ENCODE measurements around the gene HMG20B.

Gene HMG20B

DNA sequence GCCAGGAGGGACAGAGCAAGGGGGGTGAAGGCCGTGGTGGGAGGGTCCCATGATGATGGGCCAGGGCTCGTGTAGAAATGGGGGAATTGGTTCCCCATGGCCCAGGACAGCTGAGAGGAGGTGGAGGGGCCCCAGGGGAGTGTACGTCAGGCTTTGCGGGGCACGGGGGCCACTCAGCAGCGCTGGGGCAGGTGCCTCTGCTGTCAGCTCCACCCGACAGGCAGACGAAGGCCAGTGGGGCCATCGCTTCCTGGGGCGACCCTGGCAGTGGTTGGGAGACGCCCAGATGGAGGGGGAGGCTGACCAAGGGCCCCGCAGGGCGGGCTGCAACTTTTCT lies 35.7 kb upstream of the HMG20B start:
- DNase-seq (ENCODE audit: low spot score): no peak

GRCh38 chr19:3537438-3538240 lies 35.1 kb upstream of the HMG20B start:
- DNase-seq (ENCODE audit: low spot score): no peak

GRCh38 chr19:3538258-3538929 lies 34.4 kb upstream of the HMG20B start:
- no peak for DNase-seq (ENCODE audit: low spot score)

DNA sequence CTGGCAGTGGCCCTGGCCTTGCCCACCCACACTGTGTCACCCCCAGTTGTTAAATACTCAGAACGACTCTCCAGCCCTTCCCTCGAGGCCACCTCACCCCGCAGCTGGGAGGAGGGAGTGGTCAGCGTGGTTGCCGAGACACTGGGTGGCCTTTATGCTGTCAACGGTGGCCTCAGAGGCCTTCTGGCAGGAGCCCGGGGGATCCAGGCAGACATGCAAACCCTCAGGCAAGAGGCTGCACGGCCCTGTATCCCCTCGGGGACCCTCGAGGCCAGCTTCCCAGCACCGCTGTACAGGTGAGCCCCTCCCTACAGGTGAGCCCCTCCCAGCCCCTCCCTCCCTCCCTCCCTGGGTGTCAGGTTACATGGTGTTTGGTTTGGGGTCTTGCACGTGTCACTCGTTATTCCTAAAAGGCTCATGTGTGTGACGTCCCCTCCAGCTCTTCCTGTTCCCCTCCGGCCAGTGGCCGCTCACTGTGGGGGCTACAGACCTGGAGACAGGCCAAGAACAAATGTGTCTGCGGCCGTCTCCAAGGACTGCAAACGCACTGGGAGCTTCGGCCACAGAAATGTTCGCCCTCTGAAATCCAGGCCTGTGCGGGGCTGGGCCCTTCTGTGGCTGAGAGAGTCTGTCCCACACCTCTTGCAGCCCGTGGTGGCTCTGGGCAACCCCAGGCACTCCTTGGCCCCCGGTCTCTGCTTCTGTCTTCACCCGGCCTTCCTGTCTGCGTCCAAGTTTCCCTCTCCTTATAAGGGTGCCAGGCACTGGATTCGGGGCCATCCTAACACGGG lies 33.6 kb upstream of the HMG20B start, which contains the start of gene TEKTIP1:
TSS of gene TEKTIP1 (plus strand) at position 210 of the 791 bp plus-strand sequence. CDS start at position 214, 4 bp downstream.
- DNase-seq (ENCODE audit: low spot score): no peak

DNA sequence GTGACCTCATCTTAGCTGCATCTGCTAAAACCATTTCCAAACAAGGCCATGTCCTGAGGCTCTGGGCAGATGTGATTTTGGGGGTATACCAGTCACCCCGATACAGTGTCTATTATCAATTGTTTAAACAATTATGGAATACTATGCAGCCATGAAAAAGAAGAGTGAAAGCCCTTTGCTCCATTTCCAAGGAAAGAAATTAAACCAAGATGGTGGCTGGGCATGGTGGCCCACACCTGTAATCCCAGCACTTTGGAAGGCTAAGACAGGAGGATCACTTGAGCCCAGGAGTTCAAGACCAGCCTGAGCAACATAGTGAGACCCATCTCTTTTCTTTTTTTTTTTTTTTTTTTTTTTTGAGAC lies 33.0 kb upstream of the HMG20B start:
- DNase-seq (ENCODE audit: low spot score): no peak

DNA sequence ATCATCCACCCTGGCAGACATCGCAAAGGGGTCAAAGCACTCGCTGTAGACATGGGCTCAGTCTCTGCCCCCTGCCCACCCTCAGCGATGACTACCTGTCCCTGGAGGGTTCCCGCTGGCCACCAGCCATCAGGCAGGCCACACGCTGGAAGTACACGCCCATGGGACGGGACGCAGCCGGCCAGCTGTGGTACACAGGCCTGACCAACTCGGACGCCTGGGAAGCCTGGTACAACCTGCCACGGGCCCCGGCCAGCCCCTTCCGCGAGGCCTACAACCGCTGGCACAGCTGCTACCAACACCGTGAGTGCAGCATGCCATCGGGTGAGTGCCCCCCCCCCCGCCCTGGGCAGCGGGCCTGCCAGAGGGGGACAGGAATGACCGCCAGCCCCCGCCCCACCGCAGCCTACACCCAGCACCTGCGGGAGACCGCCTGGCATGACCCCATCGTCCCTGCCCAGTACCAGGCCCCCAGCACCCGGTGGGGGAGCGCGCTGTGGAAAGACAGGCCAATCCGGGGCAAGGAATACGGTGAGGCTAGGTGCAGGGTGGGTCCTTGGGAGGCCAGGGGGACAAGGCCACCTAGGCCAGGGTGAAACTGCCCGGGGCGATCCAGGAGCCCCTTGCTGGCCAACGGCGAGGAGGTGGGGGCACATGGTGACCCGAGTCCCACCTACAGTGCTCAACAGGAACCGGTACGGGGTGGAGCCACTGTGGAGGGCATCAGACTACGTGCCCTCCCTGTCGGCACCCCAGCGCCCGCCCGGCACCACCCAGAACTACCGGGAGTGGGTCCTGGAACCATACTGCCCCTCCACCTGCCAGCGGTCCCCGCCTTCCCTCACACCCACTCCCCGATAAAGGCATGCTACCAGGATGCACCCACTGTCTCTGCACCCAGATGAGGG lies 29.3 kb upstream of the HMG20B start:
- DNase-seq (ENCODE audit: low spot score): no peak

GRCh38 chr19:3544058-3544376 lies 28.7 kb upstream of the HMG20B start:
- no peak for DNase-seq (ENCODE audit: low spot score)

GRCh38 chr19:3544742-3545668 lies 27.7 kb upstream of the HMG20B start:
- DNase-seq (ENCODE audit: low spot score): peak; percentile 92

- DNase-seq (ENCODE audit: low spot score): no peak
These were observed 27.1 kb upstream of the HMG20B start for GRCh38 chr19:3545669-3546034.

DNA sequence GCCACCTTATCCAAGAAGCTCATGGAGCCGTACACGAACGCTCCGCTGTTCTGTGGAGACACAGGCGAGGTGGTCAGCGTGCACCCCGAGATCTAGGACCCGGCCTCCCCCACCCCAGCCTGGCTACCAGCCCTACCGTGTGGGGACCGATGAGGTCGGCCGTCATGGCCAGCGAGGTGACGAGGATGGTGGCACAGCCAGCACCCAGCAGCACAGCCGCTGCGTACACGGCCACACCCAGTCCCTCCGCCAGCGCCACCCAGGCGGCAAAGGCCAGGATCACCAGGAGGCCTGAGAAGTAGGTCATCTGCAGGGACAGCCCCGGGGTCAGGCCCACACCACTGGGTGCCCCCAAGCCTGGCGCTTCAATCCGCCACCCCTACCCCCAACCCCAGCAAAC lies 26.6 kb upstream of the HMG20B start:
- DNase-seq (ENCODE audit: low spot score): no peak

GRCh38 chr19:3547301-3547731 lies 25.4 kb upstream of the HMG20B start:
- peak; percentile 78 for DNase-seq (ENCODE audit: low spot score)

GRCh38 chr19:3547767-3548282 lies 24.9 kb upstream of the HMG20B start:
- no peak for DNase-seq (ENCODE audit: low spot score)

DNA sequence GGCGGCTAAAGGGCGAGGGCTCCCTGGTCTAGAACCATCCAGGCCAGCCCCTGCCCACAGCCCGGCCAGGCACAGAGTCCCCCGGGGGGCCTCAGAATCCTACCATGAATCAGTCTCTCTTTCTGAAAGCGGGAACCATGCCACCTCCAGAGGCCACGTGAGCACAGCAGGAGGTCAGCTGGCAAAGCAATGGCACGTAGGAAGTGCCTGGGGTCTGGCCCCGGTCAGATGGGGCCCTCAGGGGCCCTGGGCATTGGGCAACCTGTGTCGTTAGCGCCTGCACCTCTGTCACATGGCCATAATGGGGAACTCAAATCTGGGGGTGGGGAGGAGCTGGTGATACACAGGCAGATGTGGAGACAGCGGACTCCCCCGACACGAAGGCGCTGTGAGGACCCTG lies 24.1 kb upstream of the HMG20B start:
- no peak for DNase-seq (ENCODE audit: low spot score)

- DNase-seq (ENCODE audit: low spot score): no peak
These were observed 22.9 kb upstream of the HMG20B start for GRCh38 chr19:3549816-3550215.

GRCh38 chr19:3550947-3551791 lies 21.6 kb upstream of the HMG20B start:
- no peak for DNase-seq (ENCODE audit: low spot score)

- no peak for DNase-seq (ENCODE audit: low spot score)
These were observed 21.0 kb upstream of the HMG20B start for GRCh38 chr19:3551792-3552095.

DNA sequence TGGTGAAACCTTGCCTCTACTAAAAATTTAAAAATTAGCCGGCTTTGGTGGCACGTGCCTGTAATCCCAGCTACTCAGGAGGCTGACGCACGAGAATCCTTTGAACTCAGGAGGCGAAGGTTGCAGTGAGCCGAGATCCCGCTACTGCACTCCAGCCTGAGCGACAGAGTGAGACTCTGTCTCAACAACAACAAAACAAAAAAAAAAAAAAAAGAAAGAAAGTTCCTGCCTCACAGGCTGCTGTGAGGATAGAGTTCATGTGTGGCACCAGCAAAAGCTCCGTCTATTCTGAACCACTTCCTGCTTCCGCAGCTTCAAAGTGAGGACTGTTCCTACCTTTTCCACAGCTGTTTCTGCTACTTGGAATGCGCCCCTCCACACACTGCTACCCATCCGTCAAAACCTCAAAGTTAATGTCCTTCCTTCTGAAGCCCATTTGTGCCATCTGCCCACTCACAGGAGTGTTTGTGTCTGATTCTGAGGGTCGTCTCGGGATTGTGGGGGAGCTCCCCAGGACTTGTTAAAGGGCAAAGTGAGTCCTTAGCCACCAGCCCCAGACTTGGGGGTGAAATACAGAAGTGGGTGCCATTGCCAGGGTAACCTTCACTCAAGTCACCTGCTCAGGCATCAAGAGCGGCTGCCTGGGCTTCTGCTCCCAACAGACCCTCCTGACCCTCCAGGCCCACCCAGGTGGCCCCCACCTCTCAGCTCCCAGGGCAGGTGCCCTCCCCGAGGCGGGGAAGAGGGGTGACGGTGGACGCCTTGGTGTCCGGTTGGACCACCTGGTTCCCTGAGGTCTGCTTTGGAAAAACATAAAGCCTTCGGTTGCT lies 18.3 kb upstream of the HMG20B start:
- DNase-seq (ENCODE audit: low spot score): no peak

GRCh38 chr19:3555653-3556422 lies 16.9 kb upstream of the HMG20B start:
- DNase-seq (ENCODE audit: low spot score): no peak

All from GM03348 (cell line).